Measurements from ENCODE around the gene DPPA4. TPM values are rescaled to one million over a fixed set of nuclear protein-coding genes. Genes with fewer than 3 reads are reported as not detected.

DPPA4 gene, protein sequence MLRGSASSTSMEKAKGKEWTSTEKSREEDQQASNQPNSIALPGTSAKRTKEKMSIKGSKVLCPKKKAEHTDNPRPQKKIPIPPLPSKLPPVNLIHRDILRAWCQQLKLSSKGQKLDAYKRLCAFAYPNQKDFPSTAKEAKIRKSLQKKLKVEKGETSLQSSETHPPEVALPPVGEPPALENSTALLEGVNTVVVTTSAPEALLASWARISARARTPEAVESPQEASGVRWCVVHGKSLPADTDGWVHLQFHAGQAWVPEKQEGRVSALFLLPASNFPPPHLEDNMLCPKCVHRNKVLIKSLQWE
- total RNA-seq, result not detected in 2 replicates

DNA sequence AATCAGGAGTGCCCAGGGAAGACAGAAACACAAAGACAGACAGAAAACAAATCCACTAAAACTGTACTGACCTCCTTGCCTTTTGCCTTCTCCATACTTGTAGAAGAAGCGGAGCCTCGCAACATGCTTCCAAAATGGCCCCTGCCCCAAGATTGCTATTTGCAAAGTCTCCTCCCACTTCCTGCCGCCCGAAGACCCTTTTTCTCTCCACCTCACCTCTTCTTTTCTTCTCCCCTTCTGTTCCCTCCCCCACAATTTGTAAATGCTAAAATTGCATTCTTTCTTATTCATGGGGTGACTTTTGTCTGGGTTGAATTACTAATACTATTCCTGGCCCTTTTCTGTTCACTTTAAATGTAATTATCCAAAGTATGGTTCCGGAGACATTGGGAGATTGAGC is at the start of gene DPPA4:
Gene DPPA4, minus strand, starts transcription at position 154 of the 400 bp plus-strand sequence. Its CDS starts 29 bp downstream, at position 125.

DNA sequence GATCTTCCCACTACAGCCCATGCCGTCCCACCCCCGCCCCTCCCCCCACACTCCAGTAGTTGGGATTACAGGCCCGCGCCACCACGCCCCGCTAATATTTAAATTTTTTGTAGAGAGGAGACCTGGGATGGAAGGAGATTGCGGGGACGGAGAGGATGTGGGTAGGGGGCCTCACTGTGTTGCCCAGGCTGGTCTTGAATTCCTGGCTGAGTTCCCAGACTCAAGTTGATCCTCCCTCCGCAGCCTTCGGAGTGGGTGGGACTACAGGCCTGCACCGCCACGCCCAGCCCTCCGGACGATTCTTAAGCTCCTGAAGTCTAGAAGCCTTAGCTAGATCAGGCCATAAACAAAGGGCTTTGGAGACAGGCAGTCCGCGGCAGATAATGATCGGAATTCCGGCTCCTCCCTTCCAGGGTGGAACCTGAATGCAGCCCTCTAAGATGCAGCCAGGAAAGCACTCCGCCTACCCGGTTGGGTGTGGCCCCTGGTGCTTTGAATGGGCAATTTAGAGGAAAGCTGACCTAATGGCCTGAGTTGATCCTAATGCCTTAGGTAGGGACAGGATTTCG is 21.1 kb downstream of the DPPA4 start, which contains the start of gene DPPA2:
Gene DPPA2, minus strand, starts transcription at position 356 of the 569 bp plus-strand sequence. CDS start 1,975 bp downstream, outside the sequence.

Small RNAs within 50 kb of the gene (small RNA-seq; reads per million reads assigned to genes)
- gene AC124945.1 (ENCODE audit: low replicate concordance) (not detected), gene RF00017 (ENCODE audit: low replicate concordance) (not detected)

Other genes starting within 250 kb of the DPPA4 start
- gene MORC1, start 219.4 kb downstream of the DPPA4 start, total RNA-seq, result not detected in 2 replicates
- not detected in 2 replicates for gene C3orf85, start 200.8 kb downstream of the DPPA4 start, total RNA-seq
- gene DPPA2, start 21.0 kb downstream of the DPPA4 start, total RNA-seq, result not detected in 2 replicates